HEK293T (cell line): ENCODE results near the gene GOLGA1.

Experiments
- ELF4 ChIP-seq: fragments of 450-650 bp; IDR thresholded peaks from 2 replicates; pipeline ENCODE4 v1.6.1; 2017; ENCODE audit warnings: antibody characterized with exemption
- FOXK2 ChIP-seq: fragments of 450-650 bp; IDR thresholded peaks from 2 replicates; pipeline ENCODE4 v1.6.1; 2016; ENCODE audit warnings: mild to moderate bottlenecking
- FOXM1 ChIP-seq: fragments of 450-650 bp; IDR thresholded peaks from 2 replicates; pipeline ENCODE4 v1.6.1; 2017; ENCODE audit warnings: mild to moderate bottlenecking, borderline replicate concordance
- HDGF ChIP-seq: fragments of 450-650 bp; IDR thresholded peaks from 2 replicates; pipeline ENCODE4 v1.6.1; 2017; ENCODE audit warnings: antibody characterized with exemption, borderline replicate concordance
- NFRKB ChIP-seq: fragments of 450-650 bp; IDR thresholded peaks from 2 replicates; pipeline ENCODE4 v1.6.1; 2016; ENCODE audit warnings: mild to moderate bottlenecking, moderate library complexity
- PKNOX1 ChIP-seq: fragments of 450-650 bp; IDR thresholded peaks from 2 replicates; pipeline ENCODE4 v1.6.1; 2016
- SP1 ChIP-seq: fragments of 450-650 bp; IDR thresholded peaks from 2 replicates; pipeline ENCODE4 v1.6.1; 2017
- ZNF384 ChIP-seq: fragments of 450-650 bp; IDR thresholded peaks from 2 replicates; pipeline ENCODE4 v1.6.1; 2016

GRCh38 chr9:124857533-124858162 is 83.2 kb downstream of the GOLGA1 start:
- TF ChIP-seq PKNOX1 = no peak
- TF ChIP-seq FOXK2 = no peak
- TF ChIP-seq HDGF = no peak
- no peak for TF ChIP-seq FOXM1
- no peak for TF ChIP-seq SP1
- TF ChIP-seq NFRKB = no peak
- TF ChIP-seq ELF4 = no peak
- TF ChIP-seq ZNF384 = no peak
